NCI-H1092 treated with DMSO at 0.1 percent for 48 hours (cell line): ENCODE measurements around the gene JAZF1.
A peak's percentile ranks its signal among the peaks of the same experiment; 100 is the strongest.

ENCODE experiments used
- DNase-seq: peaks from one replicate; lab custom pipeline; 2025; lab: John Stamatoyannopoulos, UW

JAZF1 gene

DNA sequence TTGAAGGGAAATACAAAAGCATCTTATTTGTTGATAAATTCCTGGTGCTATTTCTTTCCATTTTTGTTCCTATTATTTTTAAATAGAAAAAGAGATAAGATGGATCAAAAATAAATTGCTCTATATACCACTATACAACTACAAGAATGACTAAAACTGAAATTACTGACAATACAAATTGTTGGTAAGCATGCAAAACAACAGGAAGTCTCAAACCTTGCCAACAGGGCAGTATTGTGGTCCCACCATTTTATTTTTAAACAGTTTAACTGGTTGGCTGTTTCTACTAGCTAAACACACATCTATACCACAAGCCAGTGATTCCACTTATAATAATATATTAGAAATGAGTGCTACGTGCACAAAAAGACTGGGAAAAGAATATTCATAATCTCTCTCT lies 213.0 kb downstream of the JAZF1 start:
- DNase-seq = no peak

DNA sequence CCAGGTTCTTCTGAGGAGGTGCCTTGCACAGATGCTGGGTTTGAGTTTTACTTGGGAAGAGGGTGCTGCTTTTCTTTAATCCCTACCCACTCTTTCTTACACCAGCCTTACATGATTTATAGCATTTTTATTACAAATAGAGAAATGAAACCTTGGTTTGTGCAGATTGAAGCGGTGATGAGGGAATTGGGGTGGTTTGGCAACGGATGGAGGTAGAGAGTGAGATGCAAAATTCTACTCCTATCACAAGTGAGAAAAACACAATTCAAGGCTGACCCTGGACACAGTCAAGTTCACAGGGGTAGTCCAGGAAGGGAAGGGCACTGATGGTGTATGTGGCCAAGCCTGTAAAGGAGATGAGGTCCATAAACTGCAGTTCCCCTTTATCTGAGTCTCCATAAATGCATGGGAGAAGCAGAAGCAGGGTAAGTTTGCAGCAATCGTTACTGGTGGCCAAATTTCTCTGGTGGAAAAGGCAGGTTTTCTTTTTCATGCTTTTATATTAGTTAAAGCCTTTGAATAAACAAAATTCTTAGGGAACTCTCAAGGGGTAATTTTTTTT lies 214.3 kb downstream of the JAZF1 start:
- no peak for DNase-seq

DNA sequence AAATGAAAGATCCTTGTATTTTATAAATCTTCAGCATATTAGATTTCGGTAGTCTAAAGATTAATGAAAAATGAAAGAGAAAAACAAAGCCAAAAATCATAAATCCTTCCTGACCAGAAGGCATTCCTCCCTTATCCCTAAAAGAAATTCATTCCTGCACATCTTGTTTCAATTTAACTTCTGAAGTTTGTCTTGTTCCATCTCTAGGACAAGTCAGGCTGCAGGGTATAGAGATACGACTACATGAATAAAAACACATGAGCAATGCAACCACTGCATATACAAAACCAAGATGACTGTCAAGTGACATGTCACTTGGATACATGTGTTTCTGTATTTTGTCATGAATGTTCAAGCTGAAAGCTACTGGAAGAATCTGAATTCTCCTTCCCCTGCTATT lies 214.9 kb downstream of the JAZF1 start:
- no peak for DNase-seq

DNA sequence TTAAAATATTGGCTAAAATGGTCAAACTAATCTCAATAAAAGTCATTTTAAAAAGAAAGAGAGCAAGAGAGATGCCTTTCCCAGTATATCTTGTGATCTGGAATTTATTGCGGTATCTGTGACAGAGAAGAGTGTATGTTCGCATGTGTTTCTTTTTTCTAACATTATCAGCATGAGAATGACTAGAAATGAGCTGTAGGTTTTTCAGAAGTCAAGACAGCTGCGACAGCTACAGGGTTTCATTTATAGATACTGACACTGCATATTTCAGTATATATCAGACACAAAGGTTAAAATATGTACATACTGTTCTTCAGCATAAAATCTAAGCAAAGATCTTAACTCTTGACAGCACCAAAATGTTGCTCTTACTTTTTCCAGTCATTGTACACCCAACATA lies 215.8 kb downstream of the JAZF1 start:
- DNase-seq = no peak

DNA sequence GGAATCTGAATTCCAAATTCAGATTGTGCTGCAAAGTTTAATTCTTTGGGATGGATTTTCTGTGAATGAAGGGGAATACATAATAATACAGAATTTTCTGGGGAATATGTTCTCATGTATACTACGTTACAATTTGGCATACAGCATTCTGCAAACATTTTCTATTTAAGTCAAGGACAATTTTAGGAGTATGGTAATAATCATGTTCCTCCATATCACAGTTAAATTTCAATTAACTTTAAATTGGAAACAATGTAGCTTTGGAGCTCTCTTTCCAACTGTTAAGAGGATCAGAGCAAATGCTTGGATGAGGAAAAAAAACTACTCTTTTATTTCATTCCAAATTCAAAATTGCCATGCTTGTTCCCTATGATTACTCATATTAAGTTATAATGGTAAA lies 217.5 kb downstream of the JAZF1 start:
- DNase-seq = no peak

DNA sequence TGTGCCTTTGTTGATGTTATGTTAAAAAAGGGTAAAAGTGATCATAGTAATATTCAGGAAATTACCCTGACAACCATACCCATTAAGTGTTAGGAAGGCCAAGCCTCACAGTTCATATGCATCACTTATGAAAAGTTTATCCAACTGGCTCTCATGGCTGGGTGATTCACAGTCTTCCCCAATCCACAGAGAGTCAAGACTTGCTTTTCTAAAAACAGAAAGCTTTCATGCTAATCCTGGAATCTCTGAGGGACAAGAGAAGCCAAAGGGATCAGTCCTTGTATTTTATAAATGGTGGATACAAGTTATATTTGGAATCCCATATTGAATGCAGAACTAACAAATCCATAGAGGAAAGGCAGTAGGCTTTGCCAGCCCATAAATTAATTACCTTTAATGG lies 218.3 kb downstream of the JAZF1 start:
- DNase-seq = no peak

DNA sequence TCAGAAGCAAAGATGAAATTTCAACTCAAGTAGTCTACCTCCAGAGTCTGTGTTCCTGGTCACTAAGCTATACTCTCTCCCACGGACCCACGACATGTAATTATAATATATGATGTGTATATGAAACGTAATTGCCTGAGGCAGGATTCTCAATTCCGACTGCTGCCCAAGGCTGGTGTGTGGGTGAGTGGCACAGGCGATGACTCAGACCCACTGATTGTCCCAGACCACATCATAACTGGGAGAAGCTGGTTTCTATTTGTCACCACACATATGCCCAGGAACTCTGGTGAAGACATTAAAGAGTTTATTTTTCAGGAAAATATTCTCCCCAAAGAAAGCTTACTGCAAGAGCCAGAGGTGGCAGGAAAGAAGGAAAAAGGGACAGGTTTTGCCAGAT lies 219.3 kb downstream of the JAZF1 start:
- no peak for DNase-seq

DNA sequence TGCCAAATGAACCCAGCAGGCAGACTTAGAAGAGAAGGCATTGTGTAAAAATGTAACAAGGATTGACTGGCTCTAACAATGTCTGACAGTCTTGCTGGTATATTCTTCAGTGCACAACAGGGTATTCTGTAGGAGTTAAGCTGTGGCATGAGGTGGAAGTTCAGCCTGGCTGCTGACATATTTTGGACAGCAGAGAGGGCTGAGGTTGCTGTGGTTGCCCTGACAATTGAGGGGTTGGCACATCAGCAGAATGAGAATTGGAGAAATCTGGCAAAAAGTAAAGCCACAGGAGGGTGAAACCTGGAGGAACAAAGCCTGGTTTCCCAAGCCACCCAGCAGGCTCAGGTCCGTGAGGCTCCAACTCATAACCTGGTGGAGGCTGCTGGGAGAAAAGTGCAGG lies 220.2 kb downstream of the JAZF1 start:
- DNase-seq = no peak

DNA sequence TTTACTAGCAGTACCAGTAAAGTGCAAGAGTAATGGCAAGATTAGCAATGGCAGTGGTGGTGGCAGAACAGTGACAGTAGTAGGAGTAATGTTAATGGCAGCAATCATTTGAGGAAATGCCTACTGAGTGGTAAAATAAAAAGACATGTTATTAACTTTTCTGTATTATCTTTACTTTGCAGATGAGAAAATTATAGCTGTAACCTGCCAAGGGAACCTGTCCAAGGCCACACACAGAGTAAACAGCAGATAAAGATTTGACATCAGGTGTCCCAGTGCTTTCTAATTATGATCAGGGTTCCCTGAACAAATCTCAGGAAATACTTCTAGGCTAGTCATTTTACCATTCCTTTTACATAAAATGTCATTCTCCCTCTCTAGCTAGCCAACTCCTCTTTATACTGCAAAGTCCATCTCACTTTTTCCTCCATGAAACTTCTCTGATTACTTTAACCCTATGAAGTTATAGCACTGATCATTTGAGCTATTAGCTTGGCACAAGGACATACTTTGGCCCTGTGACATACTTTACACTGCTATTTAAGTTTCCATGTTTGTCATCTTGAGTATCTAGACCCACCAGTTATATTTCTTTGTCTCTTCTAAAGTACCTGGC lies 221.6 kb downstream of the JAZF1 start:
- DNase-seq = no peak

DNA sequence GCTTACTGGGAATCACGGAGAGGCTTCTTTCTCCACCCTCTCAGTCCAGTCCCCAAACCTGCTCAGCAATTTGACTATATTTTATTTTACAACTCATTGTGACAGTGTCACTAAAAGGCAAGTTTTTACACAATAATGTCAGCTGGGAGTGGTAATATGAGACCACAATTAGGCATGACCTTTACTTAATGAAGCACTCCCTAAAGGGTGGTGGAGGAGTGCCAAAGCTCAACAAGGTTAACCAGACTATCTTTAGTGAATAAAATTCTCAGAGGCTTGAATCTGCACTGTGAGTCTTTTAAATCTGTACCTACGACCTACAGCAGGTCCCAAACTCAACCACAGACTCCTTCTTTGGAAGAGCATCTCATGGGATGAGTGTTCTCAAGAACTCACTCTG lies 225.0 kb downstream of the JAZF1 start:
- no peak for DNase-seq

DNA sequence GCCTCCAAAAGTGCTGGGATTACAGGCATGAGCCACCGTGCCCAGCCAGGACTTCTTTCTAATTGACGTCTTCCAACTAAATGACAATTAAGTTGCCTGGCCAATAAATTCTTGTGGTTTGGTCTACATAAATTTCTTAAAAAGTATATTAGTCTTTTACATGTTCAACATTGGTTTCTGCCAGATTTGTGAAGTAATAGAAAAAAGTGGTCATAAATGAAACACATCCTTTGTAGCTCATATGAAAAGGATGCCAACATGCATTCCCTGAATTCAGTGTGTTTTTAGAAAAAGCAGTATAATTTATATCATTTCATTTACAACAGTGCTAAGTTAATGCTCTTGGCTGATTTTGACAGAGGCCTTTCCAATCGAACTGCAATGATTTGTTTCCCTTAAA lies 225.6 kb downstream of the JAZF1 start:
- no peak for DNase-seq

DNA sequence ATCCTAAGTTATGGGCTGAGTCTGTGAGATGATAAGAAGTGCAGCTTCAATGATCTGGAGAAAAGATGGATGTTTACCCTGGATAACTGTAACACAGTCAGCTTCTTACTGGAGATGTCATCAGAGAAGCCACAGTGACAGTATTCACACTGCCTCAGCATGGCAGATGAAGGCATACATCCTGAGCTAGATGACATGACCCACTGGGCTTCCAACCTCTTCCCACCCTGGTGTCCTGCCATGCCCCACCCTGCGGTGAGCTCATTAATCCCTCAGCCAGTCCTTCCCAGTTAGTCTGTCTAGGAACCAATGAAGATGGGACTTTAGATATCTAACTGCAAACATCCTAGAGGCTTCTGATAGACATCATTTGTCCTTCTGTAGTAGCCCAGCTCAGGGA lies 226.8 kb downstream of the JAZF1 start:
- DNase-seq = no peak

DNA sequence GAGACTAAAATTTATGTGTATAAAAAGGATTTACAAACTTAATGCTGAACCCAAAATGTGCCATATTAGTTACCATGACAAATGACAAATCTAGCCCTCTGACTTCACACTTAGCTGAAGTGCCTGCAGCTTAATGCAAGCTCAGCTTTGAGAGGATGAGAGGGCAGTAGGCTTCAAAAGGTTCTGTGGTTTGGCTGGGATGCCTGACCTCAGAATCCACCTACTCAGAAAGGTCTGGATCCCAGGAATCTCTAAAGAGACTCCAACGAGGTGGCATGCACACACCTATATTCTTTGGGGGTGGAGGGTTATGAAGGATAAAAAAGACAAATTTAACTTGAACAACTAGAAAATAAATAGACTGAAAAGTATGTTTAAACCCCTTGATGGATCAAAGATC lies 227.2 kb downstream of the JAZF1 start:
- no peak for DNase-seq

DNA sequence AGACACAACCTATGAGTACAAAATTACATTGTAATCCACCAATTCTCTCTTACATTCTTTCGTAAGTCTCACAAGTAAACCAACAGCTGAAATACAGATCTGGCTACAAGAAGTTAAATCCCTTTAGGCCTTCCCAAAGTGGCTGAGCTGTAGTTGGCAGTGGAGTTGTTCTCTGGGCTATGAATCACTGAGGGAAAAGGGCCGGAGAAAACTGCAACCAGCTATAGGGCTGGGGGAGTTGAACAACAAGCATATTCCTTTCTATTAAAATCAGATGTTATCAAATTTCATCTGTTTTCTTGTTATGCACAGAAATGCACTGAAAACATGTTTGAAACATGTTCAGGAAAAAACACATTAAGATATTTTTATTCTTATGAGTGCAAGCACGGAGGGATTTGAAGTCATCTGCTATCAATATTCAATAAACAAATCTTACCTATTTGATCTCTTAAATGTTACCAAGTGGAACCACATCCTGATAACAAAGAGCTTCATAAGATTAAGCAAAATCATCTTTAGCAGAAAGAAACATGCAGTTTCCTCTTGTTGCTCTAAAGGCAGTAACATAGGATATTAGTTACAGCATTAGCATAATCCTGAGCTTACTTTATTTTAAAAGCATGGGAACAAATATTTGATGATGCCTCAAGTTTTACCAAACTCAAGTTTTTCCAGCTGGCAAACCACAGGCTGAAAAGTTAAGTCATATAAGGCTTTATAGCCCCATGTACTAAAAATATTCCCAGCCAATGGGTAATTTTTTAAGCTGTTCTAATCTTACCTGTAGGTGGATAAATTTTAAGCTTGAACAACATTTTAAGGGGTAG lies 227.9 kb downstream of the JAZF1 start:
- DNase-seq = no peak

DNA sequence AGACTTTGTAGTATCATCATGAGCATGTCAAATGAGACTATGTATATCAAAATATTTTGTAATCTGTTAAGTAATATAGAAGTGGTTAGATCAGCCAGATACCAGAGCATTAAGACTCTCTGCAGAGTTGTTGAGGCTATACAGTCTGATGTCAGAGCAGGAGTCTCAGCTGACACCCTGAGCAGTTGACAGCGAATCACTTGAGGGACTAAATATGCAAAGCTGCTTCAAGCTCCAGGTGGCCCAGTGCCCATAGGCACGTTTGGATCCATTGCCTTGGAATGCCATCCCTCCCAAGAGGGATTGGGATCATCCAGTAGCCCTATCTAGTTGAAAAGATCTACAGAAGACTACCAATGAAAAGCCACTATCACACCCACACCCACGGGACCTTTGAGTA lies 230.5 kb downstream of the JAZF1 start:
- no peak for DNase-seq

DNA sequence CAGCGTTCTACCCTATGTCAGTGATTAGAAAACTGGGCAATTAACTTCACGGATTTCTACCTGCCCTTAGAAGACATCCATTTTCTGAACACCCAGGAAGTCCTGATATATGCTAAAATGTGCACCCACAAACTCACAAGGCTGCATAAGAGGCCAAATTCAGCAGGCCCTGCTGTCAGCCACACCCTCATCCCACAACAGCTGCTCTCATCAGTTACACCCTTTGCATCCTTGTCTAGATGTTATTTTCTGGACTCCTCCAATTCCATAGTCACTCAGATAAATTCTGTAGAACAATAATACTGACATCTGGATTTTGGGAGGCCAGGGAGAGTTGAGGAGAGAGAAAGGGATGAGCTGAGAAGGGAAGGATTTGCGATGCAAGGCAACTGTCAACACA lies 231.7 kb downstream of the JAZF1 start:
- DNase-seq = no peak

DNA sequence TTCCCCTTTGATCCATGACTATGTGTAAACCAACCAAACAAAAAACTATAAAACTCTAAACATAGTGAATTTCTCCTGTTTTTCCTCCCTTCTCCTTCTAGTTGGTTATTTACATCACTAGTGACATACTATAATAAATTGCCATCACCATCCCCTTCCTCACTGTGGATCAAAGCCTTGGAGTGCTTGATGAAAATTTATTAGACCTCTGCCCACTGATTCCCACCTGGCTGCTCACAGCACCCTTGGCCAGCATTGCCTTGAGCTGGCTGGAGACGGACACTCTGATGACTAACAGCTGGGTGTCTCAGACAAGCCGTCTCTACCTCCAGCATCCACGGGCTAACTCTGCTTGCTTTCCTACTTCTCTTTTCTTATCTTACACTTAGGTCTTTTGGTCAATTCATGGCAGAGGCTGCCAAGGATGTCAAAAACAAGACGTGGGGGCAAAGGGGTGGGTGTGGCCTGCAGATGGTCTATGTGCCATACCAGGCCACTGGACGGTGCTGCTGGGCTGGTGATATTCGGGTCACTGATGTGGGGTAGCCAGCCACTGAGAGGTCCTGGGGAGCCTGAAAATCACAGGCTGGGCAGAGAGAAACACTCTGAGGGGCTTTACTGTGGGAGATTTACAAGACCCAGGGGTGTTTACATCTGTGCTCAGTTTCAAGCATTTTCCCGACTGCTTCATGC lies 232.9 kb downstream of the JAZF1 start:
- no peak for DNase-seq

DNA sequence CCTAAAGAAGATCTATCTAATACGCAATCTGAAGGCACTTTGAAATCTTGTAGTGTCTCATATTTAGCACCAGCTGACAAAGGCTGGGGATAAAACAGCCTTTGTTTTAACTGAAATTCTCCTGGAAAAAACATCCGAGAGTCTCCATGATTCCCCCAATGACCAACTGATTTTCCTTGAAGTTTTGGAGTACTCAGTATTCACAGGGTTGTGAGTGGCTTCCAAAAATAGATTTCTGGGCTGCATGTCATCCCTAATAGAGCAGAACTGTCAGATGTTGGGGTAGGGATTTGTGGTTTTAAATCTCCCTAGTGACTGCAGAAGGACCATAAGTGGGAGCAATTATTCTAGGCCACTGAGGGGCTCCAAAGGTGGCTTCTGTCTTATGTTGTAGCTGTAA lies 234.2 kb downstream of the JAZF1 start:
- DNase-seq = peak; percentile 11

DNA sequence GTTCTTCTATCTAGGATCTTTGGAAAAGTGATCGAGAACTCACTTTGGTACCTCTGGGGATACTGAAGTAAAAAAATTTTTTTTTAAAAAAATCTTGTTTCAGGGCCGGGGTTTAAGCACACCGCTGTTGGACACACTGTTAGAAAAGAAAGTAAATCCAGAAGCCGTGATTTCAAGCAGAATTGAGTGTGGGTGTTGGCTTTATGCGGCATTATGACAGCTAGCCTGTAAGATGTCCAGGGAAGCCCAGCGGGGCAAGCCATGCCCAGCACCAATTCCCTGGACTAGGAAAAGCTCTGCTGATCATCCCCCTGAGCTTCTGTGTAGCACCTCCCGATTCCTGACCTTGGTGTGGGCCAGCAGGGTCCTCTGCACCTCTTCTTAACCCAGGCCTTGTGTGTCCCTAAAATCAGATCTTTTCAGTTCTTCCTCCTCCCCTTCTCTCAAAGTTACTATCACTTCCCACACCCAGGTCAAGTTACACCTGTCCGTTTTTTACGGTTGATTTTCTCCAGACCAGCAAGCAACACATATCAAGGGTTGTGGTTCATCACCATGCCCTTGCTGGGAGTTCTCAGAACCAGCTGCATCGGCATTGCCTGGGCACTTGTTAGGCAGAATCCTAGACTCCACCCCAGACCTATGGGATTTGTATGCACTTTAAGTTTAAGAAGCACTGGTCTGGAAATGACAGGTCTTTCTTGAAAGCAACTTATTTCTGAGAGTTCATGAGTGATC lies 235.4 kb downstream of the JAZF1 start:
- DNase-seq = no peak

DNA sequence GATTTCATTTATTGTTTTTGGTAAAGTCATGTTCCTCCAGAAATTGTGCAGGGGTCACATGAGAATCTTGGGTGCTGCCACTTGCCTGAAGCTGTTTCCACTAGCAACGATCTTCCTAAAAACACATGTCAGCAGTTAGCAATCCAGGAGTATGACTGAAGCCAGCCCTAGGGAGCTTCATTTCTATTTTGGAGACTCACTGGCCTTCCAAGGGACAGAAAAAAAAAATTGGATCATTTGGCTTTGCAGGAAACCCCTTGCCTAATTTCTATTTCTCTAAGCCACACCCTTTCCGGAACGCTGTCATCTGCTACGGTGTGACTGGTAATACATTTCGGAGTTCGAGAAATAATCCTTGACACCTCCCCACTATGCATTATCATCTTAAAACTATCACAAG lies 236.0 kb downstream of the JAZF1 start:
- DNase-seq = no peak

DNA sequence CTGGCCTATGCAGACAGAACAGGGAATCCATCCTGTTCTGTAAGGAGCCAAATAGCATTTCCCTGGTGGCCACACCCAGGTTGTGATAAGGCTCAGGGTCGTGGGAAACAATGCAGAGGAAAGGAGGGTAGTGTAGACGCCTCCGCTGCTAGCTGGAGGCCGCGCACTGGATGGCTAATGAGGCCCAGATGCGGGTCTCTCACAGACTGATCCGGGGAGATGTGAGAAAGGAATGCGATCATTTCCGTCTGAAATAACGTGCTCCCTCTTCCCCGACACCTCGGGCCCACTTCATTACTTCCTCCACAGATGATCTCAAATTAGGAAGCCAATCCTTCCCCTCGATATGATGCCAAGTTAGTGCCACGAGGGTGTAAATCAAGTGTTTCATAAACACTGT lies 237.4 kb downstream of the JAZF1 start:
- DNase-seq = no peak

DNA sequence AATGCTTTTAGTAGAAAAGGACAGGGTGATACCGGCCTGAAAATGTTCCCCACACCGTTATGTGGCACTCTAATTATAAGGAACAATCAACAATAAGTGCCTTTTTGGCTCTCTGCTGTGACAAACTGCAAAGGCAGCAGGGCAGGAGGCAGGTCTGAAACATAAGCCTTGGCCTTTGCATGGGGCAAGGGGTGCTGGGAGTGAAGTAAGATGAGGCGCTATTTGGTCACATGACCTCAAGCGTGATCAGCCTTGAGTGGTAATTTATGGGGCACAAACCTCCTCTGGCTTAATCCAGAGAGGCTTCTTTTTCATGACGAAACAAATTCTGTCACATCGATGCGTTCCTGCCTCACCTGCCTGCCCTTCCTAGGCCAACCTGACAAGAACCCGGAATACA lies 237.9 kb downstream of the JAZF1 start:
- no peak for DNase-seq
